Right lobe of liver (tissue), 4 donors: ENCODE measurements around the gene TMEM97.

Source experiments
- POLR2A ChIP-seq: fragments of 450-650 bp; IDR thresholded peaks from one replicate; pipeline ENCODE4 v1.6.1; 2017; ENCODE audit warnings: antibody characterized with exemption, mild to moderate bottlenecking
- TF ChIP-seq, protein P1 (sequence below), 4 donors: fragments of 200-600 bp in 3 of 4; fragments of 450-650 bp in 1 of 4; IDR thresholded peaks; one replicate each; pipeline versions ENCODE4 v1.5.1 to v1.8.0; 2016 to 2022; ENCODE audit warnings: antibody characterized with exemption in 4 of 4, mild to moderate bottlenecking in 2 of 4
- donor health status: DM: no; HTN: no; CAD: no.
- donor health status: DM: no; HTN: no; CAD: no.
- donor health status: DM: no; HTN: yes; CAD: no.

- TF ChIP-seq, protein P1, sequence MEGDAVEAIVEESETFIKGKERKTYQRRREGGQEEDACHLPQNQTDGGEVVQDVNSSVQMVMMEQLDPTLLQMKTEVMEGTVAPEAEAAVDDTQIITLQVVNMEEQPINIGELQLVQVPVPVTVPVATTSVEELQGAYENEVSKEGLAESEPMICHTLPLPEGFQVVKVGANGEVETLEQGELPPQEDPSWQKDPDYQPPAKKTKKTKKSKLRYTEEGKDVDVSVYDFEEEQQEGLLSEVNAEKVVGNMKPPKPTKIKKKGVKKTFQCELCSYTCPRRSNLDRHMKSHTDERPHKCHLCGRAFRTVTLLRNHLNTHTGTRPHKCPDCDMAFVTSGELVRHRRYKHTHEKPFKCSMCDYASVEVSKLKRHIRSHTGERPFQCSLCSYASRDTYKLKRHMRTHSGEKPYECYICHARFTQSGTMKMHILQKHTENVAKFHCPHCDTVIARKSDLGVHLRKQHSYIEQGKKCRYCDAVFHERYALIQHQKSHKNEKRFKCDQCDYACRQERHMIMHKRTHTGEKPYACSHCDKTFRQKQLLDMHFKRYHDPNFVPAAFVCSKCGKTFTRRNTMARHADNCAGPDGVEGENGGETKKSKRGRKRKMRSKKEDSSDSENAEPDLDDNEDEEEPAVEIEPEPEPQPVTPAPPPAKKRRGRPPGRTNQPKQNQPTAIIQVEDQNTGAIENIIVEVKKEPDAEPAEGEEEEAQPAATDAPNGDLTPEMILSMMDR (IDR thresholded peaks at IDR 0.05), result no peak
- no peak for TF ChIP-seq POLR2A
Observed at GRCh38 chr17:28347261-28347891, 28.4 kb downstream of the TMEM97 start.
